ENCODE results near the gene TBCD.

The TBCD gene

GRCh38 chr17:82797061-82797460, 45.2 kb downstream of the TBCD start:
- Histone ChIP-seq H3K4me3 (no peak overlapping the region), H3K27ac (no peak overlapping the region)
- TF ChIP-seq CTCF (IDR thresholded peaks at IDR 0.05), result no peak
- no peak for DNase-seq (ENCODE audit: low spot score)

- no peak overlapping the region for H3K4me3 ChIP-seq
- no peak for DNase-seq (ENCODE audit: low spot score)
- no peak for TF ChIP-seq CTCF (IDR thresholded peaks at IDR 0.05)
- H3K27ac ChIP-seq, result no peak overlapping the region
These were observed 46.9 kb downstream of the TBCD start for GRCh38 chr17:82798752-82799151.

- Histone ChIP-seq H3K4me3 (no peak overlapping the region), H3K27ac (no peak overlapping the region)
- DNase-seq (ENCODE audit: low spot score), result no peak
- TF ChIP-seq CTCF (IDR thresholded peaks at IDR 0.05), result no peak
These were observed 47.7 kb downstream of the TBCD start for GRCh38 chr17:82799591-82799990.

GRCh38 chr17:82800885-82801284, 49.0 kb downstream of the TBCD start:
- no peak for DNase-seq (ENCODE audit: low spot score)
- no peak overlapping the region for H3K4me3 ChIP-seq
- no peak overlapping the region for H3K27ac ChIP-seq
- no peak for TF ChIP-seq CTCF (IDR thresholded peaks at IDR 0.05)

GRCh38 chr17:82801377-82801970, 49.6 kb downstream of the TBCD start:
- DNase-seq (ENCODE audit: low spot score), result no peak
- H3K27ac ChIP-seq, result no peak overlapping the region
- no peak overlapping the region for H3K4me3 ChIP-seq
- TF ChIP-seq CTCF (IDR thresholded peaks at IDR 0.05), result no peak

GRCh38 chr17:82802075-82802780, 50.4 kb downstream of the TBCD start:
- TF ChIP-seq CTCF (IDR thresholded peaks at IDR 0.05), result no peak
- no peak overlapping the region for H3K4me3 ChIP-seq
- no peak overlapping the region for H3K27ac ChIP-seq
- DNase-seq (ENCODE audit: low spot score), result no peak

GRCh38 chr17:82803185-82803584, 51.3 kb downstream of the TBCD start:
- Histone ChIP-seq H3K4me3 (no peak overlapping the region), H3K27ac (no peak overlapping the region)
- TF ChIP-seq CTCF (IDR thresholded peaks at IDR 0.05), result no peak
- DNase-seq (ENCODE audit: low spot score), result no peak
